Measurements from ENCODE around the gene PAM.

DNA sequence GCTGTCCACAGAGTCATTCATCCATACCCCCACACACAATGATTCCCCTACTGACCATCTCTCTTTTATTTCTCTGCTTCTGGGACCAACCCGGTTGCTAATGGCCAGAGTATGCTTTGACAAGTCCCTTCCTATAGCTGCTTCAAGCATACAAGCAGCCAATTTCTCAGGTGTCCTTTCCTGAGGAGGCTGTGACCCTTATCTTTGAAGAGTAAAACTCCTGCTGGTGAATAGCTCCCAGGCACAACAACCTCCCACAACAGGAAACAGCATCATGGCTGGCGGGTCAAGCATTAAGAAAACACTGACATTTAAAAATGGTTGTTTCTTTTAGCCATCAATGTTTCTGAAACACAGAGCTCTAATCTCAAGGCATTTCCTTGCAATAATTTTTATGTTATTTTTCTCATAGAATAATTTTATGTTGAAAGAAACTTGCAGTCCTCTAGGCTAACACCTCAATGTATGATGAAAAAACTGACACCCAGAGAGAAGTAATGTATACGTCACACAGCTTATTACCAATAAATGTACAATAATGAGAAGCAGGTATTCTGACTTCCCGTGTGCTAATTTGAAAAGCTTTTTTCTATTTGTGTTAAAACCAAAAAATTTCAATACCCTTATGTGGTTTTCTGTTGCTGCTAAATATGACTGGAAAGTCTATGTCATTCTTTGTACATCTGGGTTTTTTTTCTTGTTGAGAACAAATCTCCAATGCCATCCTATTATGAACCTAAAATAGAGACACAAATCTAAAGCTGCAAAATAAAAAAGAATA is 7.5 kb upstream of the PAM start:
- TF ChIP-seq CTCF (IDR thresholded peaks at IDR 0.05; ENCODE audit: extremely low read depth in 1 of 2, insufficient read depth in 1 of 2, low read depth in 1 of 2, low read length in 2 of 2) (no peak), POLR2AphosphoS5 (IDR thresholded peaks at IDR 0.05; ENCODE audit: insufficient read depth, low read depth, low read length) (no peak), POLR2A (IDR thresholded peaks at IDR 0.05; ENCODE audit: low read depth, low read length) (no peak), EZH2 (IDR thresholded peaks at IDR 0.05; ENCODE audit: borderline replicate concordance, low read depth, low read length, severe bottlenecking) (no peak), FOS (IDR thresholded peaks at IDR 0.05; ENCODE audit: borderline replicate concordance, insufficient read depth, low read length) (no peak), MYC (IDR thresholded peaks at IDR 0.05; ENCODE audit: low read depth, low read length) (no peak), GATA2 (IDR thresholded peaks at IDR 0.05; ENCODE audit: insufficient read depth, insufficient read length, low read depth, low read length) (no peak)
- TF ChIP-seq, protein P1, sequence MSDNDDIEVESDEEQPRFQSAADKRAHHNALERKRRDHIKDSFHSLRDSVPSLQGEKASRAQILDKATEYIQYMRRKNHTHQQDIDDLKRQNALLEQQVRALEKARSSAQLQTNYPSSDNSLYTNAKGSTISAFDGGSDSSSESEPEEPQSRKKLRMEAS (IDR thresholded peaks at IDR 0.05; ENCODE audit: insufficient read depth, insufficient read length) = no peak
